ENCODE data around the gene ASRGL1.

- TF ChIP-seq ESRRG (CRISPR knock-in tag; IDR thresholded peaks at IDR 0.05) (no peak), ZFP3 (CRISPR knock-in tag; IDR thresholded peaks at IDR 0.05) (no peak), ZC3H10 (CRISPR knock-in tag; IDR thresholded peaks at IDR 0.05) (no peak), CSDC2 (CRISPR knock-in tag; IDR thresholded peaks at IDR 0.05) (no peak), TCF4 (CRISPR knock-in tag; IDR thresholded peaks at IDR 0.05; ENCODE audit: borderline replicate concordance) (no peak), PATZ1 (CRISPR knock-in tag; IDR thresholded peaks at IDR 0.05; ENCODE audit: borderline replicate concordance) (no peak), SNAI2 (CRISPR knock-in tag; IDR thresholded peaks at IDR 0.05) (no peak), ZNF70 (CRISPR knock-in tag; IDR thresholded peaks at IDR 0.05) (no peak), RARB (CRISPR knock-in tag; IDR thresholded peaks at IDR 0.05) (no peak), ZNF8 (CRISPR knock-in tag; IDR thresholded peaks at IDR 0.05) (no peak), GLIS3 (CRISPR knock-in tag; IDR thresholded peaks at IDR 0.05) (no peak), ZFP30 (CRISPR knock-in tag; IDR thresholded peaks at IDR 0.05) (no peak), POU6F1 (CRISPR knock-in tag; IDR thresholded peaks at IDR 0.05; ENCODE audit: borderline replicate concordance, low read depth) (no peak)
These were observed 21.8 kb upstream of the ASRGL1 start for GRCh38 chr11:62315431-62315830.

All from SK-N-SH treated with all-trans-retinoic acid at 6 μM for 48 hours (cell line).